Spleen (tissue), 7 donors: ENCODE results near the gene TMEM209.

ENCODE experiments used
- POLR2A ChIP-seq, 3 donors: fragments of 450-650 bp; IDR thresholded peaks; one replicate each; pipeline ENCODE4 v1.5.1; 2017; ENCODE audit warnings: antibody characterized with exemption in 3 of 3, mild to moderate bottlenecking in 1 of 3
- POLR2AphosphoS5 ChIP-seq, 3 donors: sonication (generic); formaldehyde crosslinking; IDR thresholded peaks; one replicate each; pipeline ENCODE4 v1.5.1; 2017; ENCODE audit warnings: antibody characterized with exemption in 3 of 3
- TF ChIP-seq, protein P1 (sequence below), 11 experiments: fragments of 200-600 bp in 7 of 11; fragments of 450-650 bp in 4 of 11; sonication (generic) in 4 of 11; IDR thresholded peaks in 8 of 11; conservative IDR thresholded peaks in 3 of 11; 1 replicate in 7 of 11; 2 replicates in 4 of 11; pipeline versions ENCODE4 v1.4.0 to v1.8.0; 2016 to 2021; ENCODE audit warnings: antibody characterized with exemption in 11 of 11, inconsistent platforms in 4 of 11, mild to moderate bottlenecking in 1 of 11
- donor health status: DM: no; HTN: no; CAD: no; lungs with moderate emphysema.
- donor health status: DM: no; HTN: no; CAD: no.
- donor health status: DM: no; HTN: no; CAD: no.

- TF ChIP-seq, protein P1, sequence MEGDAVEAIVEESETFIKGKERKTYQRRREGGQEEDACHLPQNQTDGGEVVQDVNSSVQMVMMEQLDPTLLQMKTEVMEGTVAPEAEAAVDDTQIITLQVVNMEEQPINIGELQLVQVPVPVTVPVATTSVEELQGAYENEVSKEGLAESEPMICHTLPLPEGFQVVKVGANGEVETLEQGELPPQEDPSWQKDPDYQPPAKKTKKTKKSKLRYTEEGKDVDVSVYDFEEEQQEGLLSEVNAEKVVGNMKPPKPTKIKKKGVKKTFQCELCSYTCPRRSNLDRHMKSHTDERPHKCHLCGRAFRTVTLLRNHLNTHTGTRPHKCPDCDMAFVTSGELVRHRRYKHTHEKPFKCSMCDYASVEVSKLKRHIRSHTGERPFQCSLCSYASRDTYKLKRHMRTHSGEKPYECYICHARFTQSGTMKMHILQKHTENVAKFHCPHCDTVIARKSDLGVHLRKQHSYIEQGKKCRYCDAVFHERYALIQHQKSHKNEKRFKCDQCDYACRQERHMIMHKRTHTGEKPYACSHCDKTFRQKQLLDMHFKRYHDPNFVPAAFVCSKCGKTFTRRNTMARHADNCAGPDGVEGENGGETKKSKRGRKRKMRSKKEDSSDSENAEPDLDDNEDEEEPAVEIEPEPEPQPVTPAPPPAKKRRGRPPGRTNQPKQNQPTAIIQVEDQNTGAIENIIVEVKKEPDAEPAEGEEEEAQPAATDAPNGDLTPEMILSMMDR (IDR thresholded peaks at IDR 0.05 in 8 of 11, conservative IDR thresholded peaks at IDR 0.05 in 3 of 11) = no peak
- TF ChIP-seq POLR2A (IDR thresholded peaks at IDR 0.05) (no peak), POLR2AphosphoS5 (IDR thresholded peaks at IDR 0.05) (no peak)
Measured at GRCh38 chr7:130142654-130143333, 62.4 kb downstream of the TMEM209 start.
